Endometrium (tissue), 2 donors: ENCODE measurements around the gene GAK.

Experiments
- FAIRE-seq: peaks from 2 replicates; lab custom pipeline; 2012; peaks lifted over from hg19 to GRCh38; lab: Jason Lieb, UNC
- donor health status: control.
- donor health status: control.

GAK gene

GRCh38 chr4:964346-965025, 32.4 kb upstream of the GAK start:
- no peak for FAIRE-seq

- no peak for FAIRE-seq
Measured at GRCh38 chr4:963276-964225, 31.4 kb upstream of the GAK start.

GRCh38 chr4:962231-963208, 30.4 kb upstream of the GAK start:
- FAIRE-seq: no peak

GRCh38 chr4:961351-962230, 29.5 kb upstream of the GAK start:
- FAIRE-seq: no peak

GRCh38 chr4:960636-961350, 28.7 kb upstream of the GAK start:
- FAIRE-seq: no peak

- FAIRE-seq: no peak
Measured at GRCh38 chr4:960140-960635, 28.1 kb upstream of the GAK start.

GRCh38 chr4:959338-960139, 27.4 kb upstream of the GAK start:
- FAIRE-seq: no peak

GRCh38 chr4:958696-959337, 26.7 kb upstream of the GAK start:
- FAIRE-seq: no peak

- FAIRE-seq: no peak
Measured at GRCh38 chr4:958314-958665, 26.2 kb upstream of the GAK start.

GRCh38 chr4:957581-958313, 25.6 kb upstream of the GAK start:
- FAIRE-seq: no peak

- no peak for FAIRE-seq
Measured at GRCh38 chr4:957231-957580, 25.1 kb upstream of the GAK start.

GRCh38 chr4:956531-957230, 24.6 kb upstream of the GAK start:
- no peak for FAIRE-seq

- no peak for FAIRE-seq
Measured at GRCh38 chr4:955931-956381, 23.8 kb upstream of the GAK start.

GRCh38 chr4:955161-955921, 23.2 kb upstream of the GAK start:
- no peak for FAIRE-seq

- FAIRE-seq: no peak
Measured at GRCh38 chr4:954211-955020, 22.3 kb upstream of the GAK start.

GRCh38 chr4:953574-953915, 21.4 kb upstream of the GAK start:
- no peak for FAIRE-seq
